ENCODE results near the gene IRAK3.
"Not testable (repeated sequence)": the region's sequence is repeated elsewhere in the genome, so short reads cannot be mapped to it uniquely, and the experiment has no call there.

Gene IRAK3

DNA sequence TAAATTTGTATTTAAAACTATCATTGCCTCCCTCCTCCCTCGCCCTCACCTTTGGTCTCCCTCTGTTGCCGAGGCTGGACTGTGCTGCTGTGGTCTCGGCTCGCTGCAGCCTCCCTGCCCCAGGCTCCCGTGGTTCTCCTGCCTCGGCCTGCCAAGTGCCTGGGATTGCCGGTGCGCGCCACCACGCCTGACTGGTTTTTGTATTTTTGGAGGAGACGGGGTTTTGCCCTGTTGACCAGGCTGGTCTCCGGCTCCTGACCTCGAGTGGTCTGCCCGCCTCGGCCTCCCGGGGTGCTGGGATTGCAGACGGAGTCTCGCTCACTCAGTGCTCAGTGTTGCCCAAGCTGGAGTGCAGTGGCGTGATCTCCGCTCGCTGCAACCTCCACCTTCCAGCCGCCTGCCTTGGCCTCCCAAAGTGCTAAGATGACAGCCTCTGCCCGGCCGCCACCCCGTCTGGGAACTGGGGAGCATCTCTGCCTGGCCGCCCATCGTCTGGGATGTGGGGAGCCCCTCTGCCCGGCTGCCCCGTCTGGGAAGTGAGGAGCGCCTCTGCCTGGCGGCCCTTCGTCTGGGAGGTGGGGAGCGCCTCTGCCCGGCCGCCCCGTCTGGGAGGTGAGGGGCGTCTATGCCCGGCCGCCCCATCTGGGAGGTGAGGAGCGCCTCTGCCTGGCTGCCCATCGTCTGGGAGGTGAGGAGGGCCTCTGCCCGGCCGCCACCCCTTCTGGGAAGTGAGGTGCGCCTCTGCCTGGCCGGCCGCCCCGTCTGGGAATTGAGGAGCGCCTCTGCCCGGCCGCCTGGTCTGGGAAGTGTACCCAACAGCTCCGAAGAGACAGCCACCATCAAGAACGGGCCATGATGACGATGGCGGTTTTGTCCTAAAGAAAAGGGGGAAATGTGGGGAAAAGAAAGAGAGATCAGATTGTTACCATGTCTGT is 14.4 kb upstream of the IRAK3 start:
- not testable (repeated sequence) for DNase-seq (ENCODE audit: low spot score)

- DNase-seq (ENCODE audit: low spot score): no peak
These were observed 12.7 kb upstream of the IRAK3 start for GRCh38 chr12:66176105-66176900.

DNA sequence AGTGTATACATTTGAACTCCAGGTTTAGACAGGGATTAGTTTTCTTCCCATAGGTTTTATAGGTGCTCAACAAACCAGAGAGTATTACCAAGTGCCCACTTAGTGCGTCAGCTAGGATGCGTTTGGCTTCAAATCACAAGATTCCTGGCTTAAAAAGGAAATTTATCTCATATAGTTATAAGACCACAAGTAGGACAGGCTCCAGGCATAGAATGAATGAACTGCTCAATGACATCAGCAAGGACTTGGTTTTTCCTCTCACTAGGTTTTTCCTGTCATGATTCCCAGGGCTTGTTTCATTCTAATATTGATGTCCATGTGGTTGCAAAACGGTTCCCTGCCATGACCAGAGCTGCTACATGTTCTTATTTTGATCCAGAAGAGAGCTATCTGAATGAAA is 6.1 kb upstream of the IRAK3 start:
- DNase-seq (ENCODE audit: low spot score): no peak

DNA sequence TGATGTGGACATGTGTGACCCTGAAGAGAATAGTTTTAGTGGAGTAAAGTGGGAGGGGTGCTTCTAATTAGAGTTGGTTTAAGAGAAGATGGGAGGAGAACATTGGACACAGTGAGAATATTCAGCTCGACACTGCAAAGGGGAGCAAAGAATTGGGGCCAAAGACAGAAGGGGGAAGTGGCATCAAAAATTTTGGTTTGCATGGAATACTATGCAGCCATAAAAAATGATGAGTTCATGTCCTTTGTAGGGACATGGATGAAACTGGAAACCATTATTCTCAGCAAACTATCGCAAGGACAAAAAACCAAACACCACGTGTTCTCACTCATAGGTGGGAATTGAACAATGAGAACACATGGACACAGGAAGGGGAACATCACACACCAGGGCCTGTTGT is 4.2 kb upstream of the IRAK3 start:
- not testable (repeated sequence) for DNase-seq (ENCODE audit: low spot score)

GRCh38 chr12:66187036-66187435 is 2.0 kb upstream of the IRAK3 start:
- no peak for DNase-seq (ENCODE audit: low spot score)

DNA sequence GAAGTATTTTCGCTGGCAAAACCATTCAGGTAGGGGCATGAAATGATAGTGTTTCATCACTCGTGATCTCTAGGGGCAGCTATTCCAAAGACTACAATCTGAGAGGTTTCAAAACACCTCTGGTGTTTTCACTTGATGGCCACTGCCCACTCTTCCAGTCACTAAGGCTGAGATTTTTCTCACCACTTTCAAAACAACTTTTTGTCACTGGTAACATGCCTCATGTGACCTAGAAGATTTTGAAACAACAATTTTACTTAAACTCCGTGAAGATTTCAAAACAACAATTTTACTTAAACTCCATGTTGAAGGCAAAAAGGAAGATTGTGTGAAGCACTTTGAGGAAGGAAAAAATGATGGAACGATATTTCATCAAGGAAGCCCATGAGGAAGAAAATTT is 1.2 kb upstream of the IRAK3 start:
- no peak for DNase-seq (ENCODE audit: low spot score)

DNA sequence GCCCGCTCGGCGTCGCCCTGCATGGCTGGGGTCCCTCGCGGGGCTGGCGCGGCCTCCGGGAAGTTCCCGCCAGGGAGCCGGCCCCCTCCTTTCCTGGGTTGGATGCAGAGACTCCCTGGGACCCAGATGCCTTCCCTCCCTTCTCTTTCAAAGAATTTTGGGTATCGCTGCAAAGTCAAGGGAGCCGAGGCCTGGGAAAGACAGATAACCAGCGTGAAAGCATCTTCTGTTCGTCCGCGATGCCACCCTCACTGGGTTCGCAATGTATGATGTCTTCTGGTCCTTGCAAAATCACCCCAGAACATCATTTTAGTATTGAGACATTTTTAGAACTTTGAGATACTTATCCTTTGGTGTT is 451 bp downstream of the IRAK3 start:
- DNase-seq (ENCODE audit: low spot score): no peak

- DNase-seq (ENCODE audit: low spot score): no peak
These were observed 875 bp downstream of the IRAK3 start for GRCh38 chr12:66189889-66190288.

DNA sequence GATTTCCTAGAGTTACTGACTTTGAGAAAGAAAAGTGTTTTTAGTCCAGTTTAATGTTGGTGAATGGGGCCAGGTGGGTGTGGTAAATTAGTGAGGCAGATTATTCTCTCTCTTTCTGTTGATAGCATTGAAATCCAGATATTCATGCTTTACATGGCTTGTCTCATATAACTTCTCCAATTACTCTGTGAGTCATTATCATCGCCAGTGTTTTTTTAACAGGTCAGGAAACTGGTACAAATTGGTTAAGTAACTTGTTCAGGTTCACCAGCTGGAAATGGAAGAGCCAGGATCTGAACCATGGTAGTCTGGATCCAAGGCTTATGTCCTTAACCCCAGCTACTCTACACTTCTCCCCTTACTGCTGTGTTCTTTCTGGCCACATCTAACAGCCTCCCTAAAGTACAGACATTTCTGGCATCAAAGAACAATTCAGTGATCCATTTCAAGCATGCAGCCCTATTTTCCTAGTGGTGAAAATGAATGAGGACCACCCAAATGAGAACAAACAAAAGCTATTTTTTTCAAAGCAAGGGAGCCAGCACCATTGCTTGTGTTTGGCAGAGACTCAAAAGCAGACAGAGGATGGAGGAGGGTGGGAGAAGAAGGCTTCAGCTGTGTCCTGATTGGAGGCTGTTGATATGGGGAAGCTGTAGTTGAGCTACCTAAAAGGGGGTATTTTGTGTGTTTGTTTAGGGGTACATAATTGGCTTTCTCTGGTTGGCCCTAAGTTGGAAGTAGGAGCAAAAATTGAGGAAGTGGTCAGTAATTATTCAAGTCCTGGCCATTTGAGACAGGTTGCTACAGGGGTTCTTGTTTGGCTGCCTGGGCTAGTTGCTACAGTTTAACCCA is 1.7 kb downstream of the IRAK3 start:
- no peak for DNase-seq (ENCODE audit: low spot score)

DNA sequence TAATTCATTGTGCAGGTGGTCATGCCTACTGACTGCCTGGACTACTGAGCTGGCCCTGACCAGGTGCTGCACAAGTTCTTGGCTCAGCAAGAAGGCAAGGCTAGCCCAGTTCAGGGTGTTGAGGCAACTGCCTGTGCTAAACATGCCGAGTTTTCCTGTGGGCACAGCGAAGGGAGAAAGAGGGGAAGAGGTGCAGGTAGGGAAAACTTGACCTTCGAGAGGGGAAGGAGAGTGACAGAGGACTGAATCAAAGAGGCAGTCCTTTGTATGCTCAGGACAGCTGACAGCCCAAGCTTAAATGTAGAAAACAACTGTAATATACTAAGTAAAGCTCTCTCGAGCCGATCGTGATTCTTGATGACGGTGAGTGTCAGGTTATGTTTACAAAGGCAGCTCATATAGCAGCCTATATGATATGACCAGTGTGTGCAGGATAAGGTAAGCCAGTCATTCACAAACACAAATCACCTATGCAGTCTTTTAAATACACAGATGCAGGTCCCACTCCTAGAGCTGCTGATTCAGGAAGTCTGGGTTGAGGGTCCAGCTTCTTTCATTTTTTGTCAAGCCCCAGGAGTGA is 2.6 kb downstream of the IRAK3 start:
- DNase-seq (ENCODE audit: low spot score): no peak

GRCh38 chr12:66194122-66194521 is 5.1 kb downstream of the IRAK3 start:
- DNase-seq (ENCODE audit: low spot score): no peak

GRCh38 chr12:66195242-66195641 is 6.2 kb downstream of the IRAK3 start:
- no peak for DNase-seq (ENCODE audit: low spot score)

DNA sequence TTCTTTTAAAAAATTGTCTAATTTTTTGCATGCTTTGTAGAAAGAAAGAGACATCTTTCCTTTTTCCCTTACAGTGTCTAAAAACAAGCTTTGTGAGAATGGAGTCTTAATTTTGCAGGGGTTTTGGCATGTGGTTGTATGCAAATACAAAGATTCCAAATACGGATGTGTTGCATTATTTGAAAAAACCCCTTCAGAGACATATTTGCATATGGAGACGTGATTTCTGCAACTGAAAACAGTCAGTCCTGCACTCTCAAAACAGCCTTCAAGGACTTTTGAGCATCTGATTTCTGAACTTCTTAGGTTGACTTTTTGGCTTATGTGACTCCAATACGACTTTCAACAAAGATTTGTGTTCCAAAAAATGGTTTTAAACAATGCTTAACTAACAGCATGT is 7.8 kb downstream of the IRAK3 start:
- no peak for DNase-seq (ENCODE audit: low spot score)

DNA sequence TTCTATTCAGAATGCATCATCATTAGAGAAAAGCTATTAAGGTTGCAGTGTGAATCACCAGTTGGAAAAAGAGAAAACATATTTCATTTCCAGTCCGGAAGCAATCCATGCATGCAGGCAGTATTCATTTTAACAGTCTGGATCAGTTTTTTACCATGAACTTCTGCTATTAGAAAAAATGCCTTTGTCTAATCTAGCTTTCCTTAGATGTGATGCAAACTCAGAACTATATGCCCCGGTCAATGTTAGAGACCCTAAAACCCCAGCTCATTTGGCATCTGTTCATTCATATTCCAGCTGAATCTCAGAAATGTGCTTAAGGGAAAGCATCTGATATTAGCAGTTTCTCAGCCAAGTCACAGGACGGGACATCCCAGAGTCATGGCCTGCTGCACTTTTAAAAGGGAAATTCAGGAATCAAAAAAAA is 8.5 kb downstream of the IRAK3 start:
- no peak for DNase-seq (ENCODE audit: low spot score)

DNA sequence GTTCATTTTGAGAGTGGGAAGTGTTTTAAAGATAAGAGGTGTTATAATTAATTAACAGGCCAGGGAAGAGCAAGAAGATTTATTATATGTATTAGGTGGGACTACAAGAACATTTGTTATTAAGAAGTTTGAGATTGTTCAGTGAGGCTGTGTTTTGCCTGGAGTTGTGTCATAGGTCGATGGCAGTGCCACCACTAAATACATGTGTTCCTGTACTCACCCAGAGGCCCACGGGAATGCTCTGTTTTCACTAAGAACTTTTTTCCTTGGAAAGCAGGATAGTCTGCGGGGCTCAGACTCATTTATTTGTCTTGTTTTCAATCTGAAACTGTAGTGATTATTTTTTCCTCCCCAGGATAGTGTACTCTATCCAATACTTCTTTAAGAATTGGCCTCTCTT is 10.1 kb downstream of the IRAK3 start:
- DNase-seq (ENCODE audit: low spot score): no peak

- DNase-seq (ENCODE audit: low spot score): no peak
These were observed 11.0 kb downstream of the IRAK3 start for GRCh38 chr12:66199831-66200509.

DNA sequence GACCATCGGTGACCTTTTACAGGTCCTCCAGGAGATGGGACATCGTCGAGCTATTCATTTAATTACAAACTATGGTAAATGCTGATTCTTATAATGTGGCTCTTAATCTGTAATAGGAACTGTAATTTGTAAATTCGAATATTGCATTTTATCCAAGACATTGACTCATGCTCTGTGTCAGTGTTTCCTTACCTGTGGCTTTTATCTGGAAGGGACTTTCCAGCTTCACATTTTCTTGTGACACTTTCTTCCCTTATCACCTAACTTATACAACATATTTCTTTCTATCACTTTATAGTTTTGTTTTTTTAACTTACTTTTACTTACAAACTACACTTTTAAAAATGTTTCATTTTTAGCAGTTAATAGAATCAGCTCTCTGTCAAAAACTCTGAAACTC is 14.8 kb downstream of the IRAK3 start:
- DNase-seq (ENCODE audit: low spot score): no peak

GRCh38 chr12:66206141-66206540 is 17.1 kb downstream of the IRAK3 start:
- no peak for DNase-seq (ENCODE audit: low spot score)

- no peak for DNase-seq (ENCODE audit: low spot score)
These were observed 21.8 kb downstream of the IRAK3 start for GRCh38 chr12:66210840-66211239.

GRCh38 chr12:66211573-66211972 is 22.6 kb downstream of the IRAK3 start:
- not testable (repeated sequence) for DNase-seq (ENCODE audit: low spot score)

DNA sequence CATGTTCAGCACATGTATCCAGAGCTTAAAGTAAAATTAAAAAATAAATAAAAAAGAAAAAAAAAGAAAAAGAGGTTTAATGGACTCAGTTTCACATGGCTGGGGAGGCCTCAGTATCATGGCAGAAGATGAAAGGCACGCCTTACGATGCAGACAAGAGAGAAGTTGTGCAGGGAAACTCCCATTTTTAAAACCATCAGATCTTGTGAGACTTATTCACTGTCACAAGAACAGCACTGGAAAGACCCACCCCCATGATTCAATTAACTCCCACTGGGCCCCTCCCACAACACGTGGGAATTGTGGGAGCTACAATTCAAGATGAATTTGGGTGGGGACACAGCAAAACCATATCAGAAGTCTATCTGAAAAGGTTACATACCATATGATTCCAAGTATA is 24.0 kb downstream of the IRAK3 start:
- DNase-seq (ENCODE audit: low spot score): not testable (repeated sequence)

All from hematopoietic multipotent progenitor cell treated with erythropoietin and hydrocortisone succinate and interleukin-3 and kit ligand, for 17 days (in vitro differentiated cells).